Measurements from ENCODE around the gene C15orf39.
"Not testable (repeated sequence)": the region's sequence is repeated elsewhere in the genome, so short reads cannot be mapped to it uniquely, and the experiment has no call there.

C15orf39 gene

DNA sequence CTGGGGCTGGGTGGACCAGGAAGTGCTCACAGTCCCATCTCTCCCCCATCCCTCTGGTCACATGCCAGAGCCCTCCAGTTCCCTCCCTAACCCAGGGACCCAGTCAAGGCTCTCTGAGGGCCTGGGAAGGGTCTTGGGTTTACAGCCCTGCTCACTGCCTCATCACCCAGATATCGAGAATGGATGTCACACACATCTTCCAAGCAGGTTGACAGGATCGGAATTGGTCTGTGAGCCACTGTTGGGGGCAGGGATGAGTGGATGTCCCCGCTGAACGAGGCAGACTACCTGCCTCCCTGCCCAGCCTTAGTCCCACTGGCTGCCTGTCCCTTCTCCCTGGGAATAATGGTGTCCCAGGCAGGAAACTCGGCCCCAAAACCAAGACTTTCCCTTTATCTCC, 36.5 kb downstream of the C15orf39 start:
- H3K4me3 ChIP-seq, result no peak overlapping the region
- no peak overlapping the region for H3K9ac ChIP-seq (ENCODE audit: insufficient read length)
- no peak for DNase-seq (ENCODE audit: low read depth, low spot score)
- TF ChIP-seq FOXP2 (optimal IDR thresholded peaks at IDR 0.05; ENCODE audit: control extremely low read depth, extremely low read length, insufficient read depth) (no peak), POLR2AphosphoS5 (IDR thresholded peaks at IDR 0.05; ENCODE audit: borderline replicate concordance, low read depth, low read length) (no peak), EZH2 (IDR thresholded peaks at IDR 0.05) (no peak)
- H3K9me3 ChIP-seq (ENCODE audit: low read depth, low read length), result no peaks in the 10 kb centered on the region
- no peaks in the 10 kb centered on the region for H3K36me3 ChIP-seq (ENCODE audit: insufficient read depth, low read length)
- no peak overlapping the region for H3K27ac ChIP-seq

DNA sequence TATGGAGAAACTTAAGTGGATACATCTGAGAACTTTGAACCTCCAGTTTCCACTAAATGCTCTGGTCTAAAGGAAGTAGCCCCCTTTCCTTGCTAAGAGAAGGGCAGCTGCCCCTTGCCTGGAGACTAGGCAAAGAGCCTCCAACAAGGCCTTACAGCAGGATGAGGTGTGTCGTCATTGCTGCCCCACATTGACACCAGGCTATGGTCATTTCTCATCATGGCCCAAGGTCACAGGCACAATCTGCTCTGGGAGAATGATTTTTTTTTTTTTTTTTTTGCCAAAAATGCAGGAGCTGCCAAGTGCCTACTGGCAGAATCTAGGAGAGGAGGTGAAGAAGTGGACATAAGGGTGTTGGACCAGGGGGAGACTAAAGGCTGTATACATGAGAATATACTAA, 44.1 kb downstream of the C15orf39 start:
- H3K27ac ChIP-seq; H3K4me3 ChIP-seq; H3K9ac ChIP-seq (ENCODE audit: insufficient read length); DNase-seq (ENCODE audit: low read depth, low spot score); H3K36me3 ChIP-seq (ENCODE audit: insufficient read depth, low read length); H3K9me3 ChIP-seq (ENCODE audit: low read depth, low read length): not testable (repeated sequence)

DNA sequence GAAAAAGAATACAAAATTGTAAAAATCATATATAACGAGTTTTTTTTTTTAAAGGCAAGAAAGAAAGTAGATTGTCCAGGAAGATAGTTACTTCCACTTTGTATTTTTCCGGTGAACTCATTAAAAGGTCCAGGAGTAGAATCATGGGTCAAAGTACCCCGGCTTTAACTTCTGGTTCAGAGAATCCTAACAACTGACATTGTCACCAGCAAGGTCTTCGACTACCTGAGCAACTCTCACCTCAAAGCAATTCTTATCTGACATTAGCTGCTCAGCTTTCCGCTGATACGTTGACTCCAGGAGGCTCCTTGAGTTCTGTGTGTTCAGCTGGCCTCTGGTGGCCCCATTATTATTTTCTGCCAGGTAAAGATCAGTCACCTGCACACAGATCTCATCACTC, 47.3 kb downstream of the C15orf39 start:
- H3K9me3 ChIP-seq (ENCODE audit: low read depth, low read length); H3K27ac ChIP-seq; DNase-seq (ENCODE audit: low read depth, low spot score); H3K4me3 ChIP-seq; H3K36me3 ChIP-seq (ENCODE audit: insufficient read depth, low read length); H3K9ac ChIP-seq (ENCODE audit: insufficient read length): not testable (repeated sequence)

DNA sequence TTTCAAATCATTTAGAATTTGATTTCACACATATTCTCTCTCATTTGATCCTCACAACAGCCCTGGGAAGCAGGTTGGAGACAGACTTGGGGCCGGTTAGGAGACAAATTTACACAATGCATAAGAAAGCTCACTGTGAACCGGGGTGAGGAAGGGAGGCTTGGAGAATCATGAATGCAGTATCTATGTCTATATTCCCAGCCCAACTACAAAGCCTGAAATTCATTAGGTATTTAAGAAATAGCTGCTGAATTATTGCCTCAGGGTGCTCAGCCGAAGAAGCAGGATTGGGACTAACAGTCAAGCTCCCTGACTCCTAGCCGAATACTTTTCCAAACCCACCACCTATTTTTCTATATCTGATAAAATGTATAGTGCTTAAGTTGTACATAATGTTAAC, 48.0 kb downstream of the C15orf39 start:
- Histone ChIP-seq H3K36me3 (ENCODE audit: insufficient read depth, low read length) (no peaks in the 10 kb centered on the region), H3K4me3 (no peak overlapping the region), H3K27ac (no peak overlapping the region), H3K9me3 (ENCODE audit: low read depth, low read length) (no peaks in the 10 kb centered on the region), H3K9ac (ENCODE audit: insufficient read length) (no peak overlapping the region)
- no peak for TF ChIP-seq EZH2 (IDR thresholded peaks at IDR 0.05)
- no peak for DNase-seq (ENCODE audit: low read depth, low spot score)

DNA sequence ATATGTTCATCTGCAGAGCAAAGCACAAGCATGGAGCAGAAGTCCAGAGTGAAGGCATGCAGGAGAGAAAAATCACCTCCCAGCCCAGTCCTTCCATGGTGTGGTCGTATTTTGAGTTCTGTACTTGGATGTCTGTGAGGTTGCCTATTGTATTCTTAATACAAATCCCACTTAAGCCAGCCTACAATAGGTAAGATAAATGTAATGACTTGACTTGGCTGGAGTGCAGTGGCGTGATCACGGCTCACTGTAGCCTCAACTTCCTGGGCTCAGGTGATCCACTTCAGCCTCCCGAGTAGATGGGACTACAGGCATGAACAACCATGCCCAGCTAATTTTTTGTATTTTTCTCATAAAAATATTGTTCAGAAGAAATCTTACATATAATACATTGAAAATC, 49.7 kb downstream of the C15orf39 start:
- not testable (repeated sequence) for H3K9me3 ChIP-seq (ENCODE audit: low read depth, low read length); DNase-seq (ENCODE audit: low read depth, low spot score); H3K9ac ChIP-seq (ENCODE audit: insufficient read length); H3K4me3 ChIP-seq; H3K36me3 ChIP-seq (ENCODE audit: insufficient read depth, low read length); H3K27ac ChIP-seq

DNA sequence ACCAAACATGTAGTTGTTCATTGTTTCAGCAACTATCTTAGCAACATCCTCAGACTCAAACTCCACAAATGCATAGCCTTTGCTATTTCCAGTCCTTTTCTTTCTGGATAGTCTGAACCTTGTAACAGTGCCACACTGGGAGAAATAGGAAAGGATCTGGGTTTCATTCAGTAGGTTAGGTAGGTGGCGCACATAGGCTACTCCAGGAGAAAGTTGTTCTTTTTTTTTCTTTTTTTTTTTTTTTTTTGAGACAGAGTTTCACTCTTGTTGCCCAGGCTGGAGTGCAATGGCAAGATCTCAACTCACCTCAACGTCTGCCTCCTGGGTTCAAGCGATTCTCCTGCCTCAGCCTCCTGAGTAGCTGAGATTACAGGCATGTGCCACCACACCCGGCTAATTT, 50.6 kb downstream of the C15orf39 start:
- not testable (repeated sequence) for H3K9ac ChIP-seq (ENCODE audit: insufficient read length); H3K27ac ChIP-seq; H3K36me3 ChIP-seq (ENCODE audit: insufficient read depth, low read length); H3K4me3 ChIP-seq; H3K9me3 ChIP-seq (ENCODE audit: low read depth, low read length); DNase-seq (ENCODE audit: low read depth, low spot score)

DNA sequence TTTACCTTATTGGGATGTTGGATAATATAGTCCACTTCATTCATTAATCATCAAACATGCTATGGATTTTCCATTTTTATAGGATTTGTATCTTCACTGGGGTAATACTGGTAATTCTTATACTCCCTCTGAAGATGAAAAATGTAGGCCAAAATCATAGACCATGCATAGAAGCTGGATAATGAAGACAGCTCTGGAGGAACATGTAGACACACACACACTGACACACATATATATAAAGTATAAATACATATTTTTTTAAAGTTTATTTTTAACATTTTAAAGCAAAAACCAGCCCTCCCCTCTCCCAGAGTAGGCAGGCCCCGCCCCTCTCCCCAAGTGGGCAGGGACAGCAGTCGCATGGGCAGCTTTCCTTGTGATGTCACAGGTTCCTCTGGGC, 56.4 kb downstream of the C15orf39 start, which contains the start of gene GOLGA6C:
Gene GOLGA6C (plus strand): TSS at position 301 of the 400 bp plus-strand sequence. CDS start 265 bp downstream, outside the sequence.
- H3K4me3 ChIP-seq; H3K27ac ChIP-seq; H3K9ac ChIP-seq (ENCODE audit: insufficient read length): not testable (repeated sequence)

DNA sequence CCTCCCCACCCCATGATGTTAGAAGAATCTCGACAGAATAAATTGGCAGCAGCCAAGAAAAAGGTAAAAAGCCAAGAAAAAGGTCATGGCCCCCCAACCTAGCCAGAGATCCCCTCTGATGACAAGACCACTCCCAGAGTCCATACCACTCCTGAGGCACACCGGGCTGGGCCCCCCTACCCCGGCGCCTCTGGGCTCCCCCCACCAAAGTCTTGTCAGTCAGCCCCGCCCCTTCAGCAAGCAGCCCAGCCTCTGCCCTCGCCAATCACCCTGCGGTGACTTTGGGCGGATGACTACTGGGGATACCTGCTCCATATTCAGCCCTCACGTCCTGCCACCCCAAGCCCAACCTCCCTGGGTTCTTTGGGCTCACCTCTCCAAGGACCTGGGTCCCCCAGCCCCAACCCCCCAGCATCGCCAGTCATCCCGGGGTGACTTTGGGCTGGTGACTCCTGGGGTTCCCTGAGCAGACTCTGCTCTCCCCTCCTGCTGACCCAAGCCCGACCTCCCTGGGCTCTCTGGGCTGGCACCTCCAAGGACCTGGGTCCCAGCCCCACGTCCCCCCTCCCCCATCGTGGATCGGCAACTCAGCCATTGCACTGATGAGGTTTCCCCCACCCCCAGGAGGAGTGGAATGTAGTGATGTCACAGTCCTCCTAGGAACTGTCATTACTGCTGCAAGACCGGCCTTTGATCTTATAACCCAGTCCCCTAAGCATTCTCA, 57.1 kb downstream of the C15orf39 start:
- not testable (repeated sequence) for H3K4me3 ChIP-seq; DNase-seq (ENCODE audit: low read depth, low spot score); H3K36me3 ChIP-seq (ENCODE audit: insufficient read depth, low read length); H3K9me3 ChIP-seq (ENCODE audit: low read depth, low read length); H3K27ac ChIP-seq; H3K9ac ChIP-seq (ENCODE audit: insufficient read length)

More for the DNA sequence above, 56.4 kb downstream of the C15orf39 start, which contains the start of gene GOLGA6C:
- H3K36me3 ChIP-seq (ENCODE audit: insufficient read depth, low read length); DNase-seq (ENCODE audit: low read depth, low spot score); H3K9me3 ChIP-seq (ENCODE audit: low read depth, low read length): not testable (repeated sequence)

DNA sequence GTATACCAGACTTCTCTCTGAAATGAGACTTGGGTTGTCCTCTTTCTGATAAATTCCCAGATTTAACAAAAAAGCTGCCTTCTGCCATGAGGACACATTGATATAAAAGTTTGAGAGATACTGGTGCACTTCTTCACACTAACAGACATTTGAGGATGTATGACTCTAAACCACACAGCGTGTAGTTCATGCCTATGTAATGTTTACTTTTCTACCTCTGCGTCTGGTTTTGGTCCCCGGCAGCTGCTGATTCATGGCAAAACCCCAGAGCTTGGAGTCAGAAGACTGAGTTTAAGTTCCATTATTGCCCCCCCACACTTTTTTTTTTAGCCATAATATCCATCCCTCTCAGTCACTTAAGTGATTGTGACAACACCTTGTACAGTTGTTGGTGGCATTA, 58.2 kb downstream of the C15orf39 start:
- not testable (repeated sequence) for H3K4me3 ChIP-seq; H3K27ac ChIP-seq; H3K9ac ChIP-seq (ENCODE audit: insufficient read length); DNase-seq (ENCODE audit: low read depth, low spot score); H3K36me3 ChIP-seq (ENCODE audit: insufficient read depth, low read length); H3K9me3 ChIP-seq (ENCODE audit: low read depth, low read length)

All from SK-N-MC (cell line).